CD4-positive, alpha-beta T cell treated with Interferon alpha-2 for 1 hour (primary cell): Measurements from ENCODE around the gene CHSY1.

Experiments used
- DNase-seq, 2 donors: peaks; one replicate each; pipeline ENCODE4 v3.0.0-alpha.2; 2020 to 2022

Gene CHSY1

GRCh38 chr15:101169495-101170071 is 82.3 kb downstream of the CHSY1 start:
- no peak for DNase-seq

GRCh38 chr15:101168898-101169494 is 82.9 kb downstream of the CHSY1 start:
- DNase-seq: no peak

GRCh38 chr15:101168463-101168824 is 83.4 kb downstream of the CHSY1 start:
- no peak for DNase-seq

GRCh38 chr15:101167753-101168462 is 83.9 kb downstream of the CHSY1 start:
- peak; percentile 53 to 78 for DNase-seq

- no peak for DNase-seq
Observed at GRCh38 chr15:101167411-101167752, 84.5 kb downstream of the CHSY1 start.

- no peak for DNase-seq
Observed at GRCh38 chr15:101165905-101166471, 85.9 kb downstream of the CHSY1 start.

GRCh38 chr15:101162701-101163483 is 89.0 kb downstream of the CHSY1 start:
- DNase-seq: no peak

- DNase-seq: no peak
Observed at GRCh38 chr15:101161656-101162055, 90.2 kb downstream of the CHSY1 start.

GRCh38 chr15:101159936-101160815 is 91.7 kb downstream of the CHSY1 start:
- no peak for DNase-seq

- DNase-seq: no peak
Observed at GRCh38 chr15:101159096-101159935, 92.5 kb downstream of the CHSY1 start.

GRCh38 chr15:101158166-101159095 is 93.4 kb downstream of the CHSY1 start:
- DNase-seq: no peak

GRCh38 chr15:101157721-101158120 is 94.1 kb downstream of the CHSY1 start:
- no peak for DNase-seq

- peak in 1 of 2 donors; percentile 65 for DNase-seq
Observed at GRCh38 chr15:101156509-101157159, 95.2 kb downstream of the CHSY1 start.

- DNase-seq: no peak
Observed at GRCh38 chr15:101156061-101156460, 95.8 kb downstream of the CHSY1 start.

GRCh38 chr15:101153801-101154656 is 97.8 kb downstream of the CHSY1 start:
- no peak for DNase-seq

- DNase-seq: no peak
Observed at GRCh38 chr15:101152914-101153313, 98.9 kb downstream of the CHSY1 start.

- DNase-seq: no peak
Observed at GRCh38 chr15:101151288-101151687, 100.6 kb downstream of the CHSY1 start.

GRCh38 chr15:101150723-101151040 is 101.2 kb downstream of the CHSY1 start:
- DNase-seq: no peak
